B cell (primary cell): Measurements from ENCODE around the gene FAM47B. TPM values are rescaled to one million over a fixed set of nuclear protein-coding genes. Genes with fewer than 3 reads are reported as not detected.

Experiments used
- ATAC-seq: fragments of 200-7000 bp; cut with Tn5 transposase; one replicate; pipeline ENCODE4 v1.10.0; 2021; ENCODE audit warnings: low read depth, mild to moderate bottlenecking, moderate number of reproducible peaks, moderate library complexity
- CTCF ChIA-PET: fragments of 350-600 bp; sonication (Branson Sonifier 250); formaldehyde crosslinking; loops from one replicate; lab custom pipeline; 2021; ENCODE audit warnings: antibody characterized with exemption, inconsistent platforms; lab: Charles Lee
- POLR2A ChIA-PET: fragments of 350-600 bp; sonication (Branson Sonifier 250); formaldehyde crosslinking; loops from one replicate; lab custom pipeline; 2021; ENCODE audit warnings: antibody characterized with exemption; lab: Charles Lee
- DNase-seq: peaks from one replicate; pipeline ENCODE4 v3.0.0; 2013
- H2AFZ ChIP-seq: 2 replicates; pipeline ENCODE4 v1.6.1; 2012; ENCODE audit warnings: mild to moderate bottlenecking, low read depth, low read length; ENCODE audit not compliant: insufficient read depth, poor library complexity, severe bottlenecking
- H3K27ac ChIP-seq, 2 donors: 1 replicate in 1 of 2; 2 replicates in 1 of 2; pipeline ENCODE4 v1.5.1; 2012 to 2013; ENCODE audit warnings: low read length in 2 of 2, mild to moderate bottlenecking in 2 of 2, moderate library complexity in 1 of 2
- H3K27me3 ChIP-seq, 4 experiments: fragments of 200-600 bp in 1 of 4; sonication (generic) in 1 of 4; replicated peaks in 1 of 4; 1 replicate in 2 of 4; 2 replicates in 2 of 4; pipeline versions ENCODE4 v1.6.1 to v1.7.0; 2013 to 2016; ENCODE audit warnings: low read length in 3 of 4, mild to moderate bottlenecking in 2 of 4, mixed read lengths in 1 of 4, moderate library complexity in 1 of 4; ENCODE audit not compliant: insufficient read depth in 4 of 4, control insufficient read depth in 3 of 4; ENCODE audit errors: control extremely low read depth in 1 of 4
- H3K36me3 ChIP-seq, 2 experiments: replicated peaks in 1 of 2; 1 replicate in 1 of 2; 2 replicates in 1 of 2; pipeline versions ENCODE4 v1.6.1 to v1.7.1; 2013; ENCODE audit warnings: low read length in 1 of 2; ENCODE audit not compliant: insufficient read depth in 2 of 2, control insufficient read depth in 1 of 2; ENCODE audit errors: control extremely low read depth in 1 of 2, extremely low read depth in 1 of 2
- H3K4me1 ChIP-seq, 2 donors: fragments of 200-600 bp in 1 of 2; sonication (generic) in 1 of 2; 1 replicate in 1 of 2; 2 replicates in 1 of 2; pipeline versions ENCODE4 v1.5.1 to v1.6.1; 2013 to 2017; ENCODE audit warnings: low read length in 2 of 2; ENCODE audit not compliant: control insufficient read depth in 2 of 2, insufficient read depth in 2 of 2
- H3K4me2 ChIP-seq: replicated peaks from 2 replicates; pipeline ENCODE3; 2012; ENCODE audit warnings: mild to moderate bottlenecking, low read depth, low read length; ENCODE audit not compliant: poor library complexity, severe bottlenecking
- H3K4me3 ChIP-seq, 5 experiments: fragments of 200-600 bp in 1 of 5; sonication (generic) in 1 of 5; 1 replicate in 3 of 5; 2 replicates in 2 of 5; pipeline versions ENCODE4 v1.5.1 to v1.7.0; 2011 to 2016; ENCODE audit warnings: low read length in 4 of 5, mild to moderate bottlenecking in 4 of 5, low read depth in 2 of 5, control low read depth in 1 of 5, moderate library complexity in 1 of 5; ENCODE audit not compliant: insufficient read depth in 1 of 5; ENCODE audit errors: control extremely low read depth in 1 of 5, extremely low read depth in 1 of 5
- H3K79me2 ChIP-seq: fragments of 200-600 bp; sonication (generic); one replicate; pipeline ENCODE4 v1.6.0; 2016; ENCODE audit warnings: low read length; ENCODE audit not compliant: control insufficient read depth, insufficient read depth
- H3K9ac ChIP-seq: fragments of 200-600 bp; sonication (generic); 2 replicates; pipeline ENCODE4 v1.6.1; 2017; ENCODE audit warnings: mild to moderate bottlenecking, low read length, moderate library complexity
- H3K9me3 ChIP-seq, 3 donors: one replicate each; pipeline versions ENCODE4 v1.6.1 to v1.7.1; 2013; ENCODE audit warnings: low read length in 2 of 3; ENCODE audit not compliant: control insufficient read depth in 2 of 3, insufficient read depth in 1 of 3; ENCODE audit errors: control extremely low read depth in 1 of 3
- H4K20me1 ChIP-seq: 2 replicates; pipeline ENCODE4 v1.6.0; 2012; ENCODE audit warnings: mild to moderate bottlenecking, low read length; ENCODE audit not compliant: insufficient read depth, control insufficient read depth, poor library complexity, severe bottlenecking
- H3K27ac Mint-ChIP-seq: one replicate; pipeline ENCODE4 v1.8.0; 2021; ENCODE audit warnings: mixed read lengths
- H3K27me3 Mint-ChIP-seq: one replicate; pipeline ENCODE4 v1.8.0; 2021; ENCODE audit warnings: mixed read lengths
- H3K4me1 Mint-ChIP-seq: one replicate; pipeline ENCODE4 v1.8.0; 2021; ENCODE audit warnings: mixed read lengths
- H3K4me3 Mint-ChIP-seq: one replicate; pipeline ENCODE4 v1.8.0; 2021; ENCODE audit warnings: mixed read lengths
- H3K9me3 Mint-ChIP-seq: one replicate; pipeline ENCODE4 v1.8.0; 2022; ENCODE audit warnings: mixed read lengths; ENCODE audit not compliant: insufficient read depth
- EZH2 ChIP-seq: IDR thresholded peaks from 2 replicates; pipeline ENCODE4 v1.6.1; 2012; ENCODE audit warnings: borderline replicate concordance, low read depth, mild to moderate bottlenecking, moderate library complexity, low read length; ENCODE audit not compliant: insufficient read depth, poor library complexity, severe bottlenecking
- WGBS: methylation state at CpG from one replicate; pipeline ENCODE4 v1.1.5; 2013; ENCODE audit warnings: missing lambda C conversion rate; ENCODE audit not compliant: insufficient coverage; 5-methylcytosine and 5-hydroxymethylcytosine counted together
- intact Hi-C: fragments of 100-400 bp; cut with micrococcal nuclease; formaldehyde crosslinking; loops from one replicate; pipeline ENCODE4 v1.10.0; 2022
- polyA plus RNA-seq: library from polyadenylated mRNA; depleted of rRNA; stranded (reverse); fragments of >200 nt; gene quantifications from 2 replicates; pipeline ENCODE4 v1.2.3, GENCODE V29; 2012
- total RNA-seq, 2 donors: library from RNA; stranded (reverse); fragments of 120-200 nt in 1 of 2; gene quantifications; 1 replicate in 1 of 2; 2 replicates in 1 of 2; pipeline versions ENCODE4 v1.2.3 to v1.2.4, GENCODE V29; 2013 to 2022
- TF ChIP-seq, protein P1 (sequence below): fragments of 200-600 bp; IDR thresholded peaks from one replicate; pipeline ENCODE4 v1.8.0; 2022; ENCODE audit warnings: antibody characterized with exemption, mild to moderate bottlenecking

FAM47B gene
- total and polyA plus RNA-seq, 2 donors (not counting 1 experiment from before 2014, with no cell fraction given), result not detected

DNA sequence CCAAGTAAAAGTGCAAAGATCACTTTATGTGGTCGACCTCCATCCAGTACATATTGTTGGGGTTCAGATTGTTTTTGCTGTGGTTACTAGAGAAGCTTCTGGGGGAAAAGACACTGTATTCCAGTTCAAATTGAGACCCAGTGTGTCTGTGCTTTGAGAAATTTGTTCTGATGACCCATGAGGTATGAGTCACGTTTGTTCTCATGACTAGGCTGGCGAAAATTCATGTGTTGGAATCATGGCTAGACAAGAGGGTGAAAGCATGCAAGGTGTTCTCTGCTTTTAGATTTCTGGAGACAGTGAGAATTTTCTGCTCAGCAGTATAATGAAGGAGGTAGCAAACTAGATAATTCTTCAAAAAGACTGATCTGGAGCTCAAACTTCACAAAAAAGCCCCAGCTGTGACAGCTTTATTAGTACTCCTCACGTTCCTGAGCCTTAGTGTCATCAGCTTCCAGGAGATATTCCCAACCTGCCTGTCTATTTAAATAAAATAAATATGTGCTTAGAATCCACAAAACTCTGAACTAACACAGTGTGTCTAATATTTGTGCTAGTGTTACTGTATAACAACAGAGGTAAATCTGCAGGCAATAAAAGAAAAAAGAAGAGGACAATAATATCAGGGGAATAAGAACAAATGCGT, 24.4 kb upstream of the FAM47B start:
- H3K4me1 Mint-ChIP-seq, result no peaks in the 10 kb centered on the region
- Histone ChIP-seq H3K4me2 (no peak overlapping the region), H3K9me3 (no peaks in the 10 kb centered on the region), H3K36me3 (no peaks in the 10 kb centered on the region), H3K27me3 (no peaks in the 10 kb centered on the region), H3K4me1 (no peaks in the 10 kb centered on the region), H3K4me3 (no peak overlapping the region), H2AFZ (no peak overlapping the region), H3K79me2 (no peaks in the 10 kb centered on the region), H3K9ac (no peak overlapping the region), H4K20me1 (no peaks in the 10 kb centered on the region), H3K27ac (no peak overlapping the region)
- no CpG with 5 or more reads among the region's 5 CpGs for WGBS
- no peak for ATAC-seq
- H3K27me3 Mint-ChIP-seq, result no peaks in the 10 kb centered on the region
- H3K27ac Mint-ChIP-seq, result no peak overlapping the region
- H3K9me3 Mint-ChIP-seq, result no peaks in the 10 kb centered on the region
- ChIA-PET POLR2A (no interaction called here), CTCF (no interaction called here)
- no peak for DNase-seq
- intact Hi-C loops, result no loop called here
- no peak overlapping the region for H3K4me3 Mint-ChIP-seq
- TF ChIP-seq, protein P1, sequence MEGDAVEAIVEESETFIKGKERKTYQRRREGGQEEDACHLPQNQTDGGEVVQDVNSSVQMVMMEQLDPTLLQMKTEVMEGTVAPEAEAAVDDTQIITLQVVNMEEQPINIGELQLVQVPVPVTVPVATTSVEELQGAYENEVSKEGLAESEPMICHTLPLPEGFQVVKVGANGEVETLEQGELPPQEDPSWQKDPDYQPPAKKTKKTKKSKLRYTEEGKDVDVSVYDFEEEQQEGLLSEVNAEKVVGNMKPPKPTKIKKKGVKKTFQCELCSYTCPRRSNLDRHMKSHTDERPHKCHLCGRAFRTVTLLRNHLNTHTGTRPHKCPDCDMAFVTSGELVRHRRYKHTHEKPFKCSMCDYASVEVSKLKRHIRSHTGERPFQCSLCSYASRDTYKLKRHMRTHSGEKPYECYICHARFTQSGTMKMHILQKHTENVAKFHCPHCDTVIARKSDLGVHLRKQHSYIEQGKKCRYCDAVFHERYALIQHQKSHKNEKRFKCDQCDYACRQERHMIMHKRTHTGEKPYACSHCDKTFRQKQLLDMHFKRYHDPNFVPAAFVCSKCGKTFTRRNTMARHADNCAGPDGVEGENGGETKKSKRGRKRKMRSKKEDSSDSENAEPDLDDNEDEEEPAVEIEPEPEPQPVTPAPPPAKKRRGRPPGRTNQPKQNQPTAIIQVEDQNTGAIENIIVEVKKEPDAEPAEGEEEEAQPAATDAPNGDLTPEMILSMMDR, result no peak
- TF ChIP-seq EZH2, result no peak

DNA sequence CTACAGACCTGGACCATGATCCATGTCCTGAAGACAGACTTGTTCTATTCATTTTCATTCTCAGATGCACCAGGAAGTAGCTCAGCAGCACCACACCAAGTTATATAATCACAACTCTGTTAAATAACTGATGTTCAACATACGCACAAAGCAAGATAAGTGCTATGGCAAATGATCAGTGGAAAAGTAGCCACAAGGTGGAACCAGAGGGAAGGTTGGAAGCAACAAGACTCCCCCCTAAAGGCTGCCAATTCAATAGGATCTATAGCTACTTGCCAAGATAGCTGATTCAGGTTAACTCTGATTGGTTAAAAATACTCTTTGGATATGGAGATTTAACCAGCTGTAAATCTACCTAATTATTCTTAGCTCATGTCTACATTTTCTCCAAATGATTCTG, 23.7 kb upstream of the FAM47B start:
- H3K27me3 ChIP-seq, result no peaks in the 10 kb centered on the region
- ChIA-PET POLR2A (no interaction called here), CTCF (no interaction called here)

More for the DNA sequence above, 23.7 kb upstream of the FAM47B start:
- Histone ChIP-seq H3K9ac (no peak overlapping the region), H4K20me1 (no peaks in the 10 kb centered on the region), H3K36me3 (no peaks in the 10 kb centered on the region), H3K4me2 (no peak overlapping the region), H3K27ac (no peak overlapping the region), H2AFZ (no peak overlapping the region), H3K9me3 (no peaks in the 10 kb centered on the region), H3K79me2 (no peaks in the 10 kb centered on the region), H3K4me1 (no peaks in the 10 kb centered on the region), H3K4me3 (no peak overlapping the region)
- no peaks in the 10 kb centered on the region for H3K4me1 Mint-ChIP-seq
- no peaks in the 10 kb centered on the region for H3K27me3 Mint-ChIP-seq
- ATAC-seq, result no peak
- no CpG with 5 or more reads among the region's 1 CpG for WGBS
- no peaks in the 10 kb centered on the region for H3K9me3 Mint-ChIP-seq
- H3K27ac Mint-ChIP-seq, result no peak overlapping the region
- TF ChIP-seq EZH2, result no peak
- TF ChIP-seq, protein P1, result no peak
- no peak overlapping the region for H3K4me3 Mint-ChIP-seq
- no peak for DNase-seq
- intact Hi-C loops, result no loop called here
